Measurements from ENCODE around the gene TRIM65.
"Not testable (repeated sequence)": the region's sequence is repeated elsewhere in the genome, so short reads cannot be mapped to it uniquely, and the experiment has no call there.

DNA sequence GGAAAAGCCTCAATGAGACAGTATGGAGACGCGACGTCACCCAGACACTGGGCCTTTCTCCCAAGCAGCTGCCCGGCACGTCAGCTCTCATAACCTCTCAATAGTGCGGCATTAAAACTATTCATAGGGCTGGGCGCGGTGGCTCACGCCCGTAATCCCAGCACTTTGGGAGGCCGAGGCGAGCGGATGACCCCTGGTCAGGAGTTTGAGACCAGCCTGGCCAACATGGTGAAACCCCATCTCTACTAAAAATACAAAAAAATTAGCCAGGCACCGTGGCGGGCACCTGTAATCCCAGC is 45.1 kb downstream of the TRIM65 start:
- TF ChIP-seq, protein P1, sequence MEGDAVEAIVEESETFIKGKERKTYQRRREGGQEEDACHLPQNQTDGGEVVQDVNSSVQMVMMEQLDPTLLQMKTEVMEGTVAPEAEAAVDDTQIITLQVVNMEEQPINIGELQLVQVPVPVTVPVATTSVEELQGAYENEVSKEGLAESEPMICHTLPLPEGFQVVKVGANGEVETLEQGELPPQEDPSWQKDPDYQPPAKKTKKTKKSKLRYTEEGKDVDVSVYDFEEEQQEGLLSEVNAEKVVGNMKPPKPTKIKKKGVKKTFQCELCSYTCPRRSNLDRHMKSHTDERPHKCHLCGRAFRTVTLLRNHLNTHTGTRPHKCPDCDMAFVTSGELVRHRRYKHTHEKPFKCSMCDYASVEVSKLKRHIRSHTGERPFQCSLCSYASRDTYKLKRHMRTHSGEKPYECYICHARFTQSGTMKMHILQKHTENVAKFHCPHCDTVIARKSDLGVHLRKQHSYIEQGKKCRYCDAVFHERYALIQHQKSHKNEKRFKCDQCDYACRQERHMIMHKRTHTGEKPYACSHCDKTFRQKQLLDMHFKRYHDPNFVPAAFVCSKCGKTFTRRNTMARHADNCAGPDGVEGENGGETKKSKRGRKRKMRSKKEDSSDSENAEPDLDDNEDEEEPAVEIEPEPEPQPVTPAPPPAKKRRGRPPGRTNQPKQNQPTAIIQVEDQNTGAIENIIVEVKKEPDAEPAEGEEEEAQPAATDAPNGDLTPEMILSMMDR (IDR thresholded peaks at IDR 0.05; ENCODE audit: insufficient read depth, low read depth, low read length): not testable (repeated sequence)
- not testable (repeated sequence) for TF ChIP-seq EZH2 (IDR thresholded peaks at IDR 0.05; ENCODE audit: insufficient read depth, low read length)

Data from astrocyte (in vitro differentiated cells and primary cell).